ENCODE measurements around the gene IGSF8.

The IGSF8 gene

GRCh38 chr1:160121388-160121787 lies 23.0 kb upstream of the IGSF8 start:
- Histone ChIP-seq H3K27ac (ENCODE audit: extremely low read depth, low read depth, low read length) (no peak overlapping the region), H3K4me1 (ENCODE audit: control insufficient read depth, insufficient read depth, low read length) (no peaks in the 10 kb centered on the region), H3K4me3 (ENCODE audit: low read depth, low read length) (no peak overlapping the region), H3K36me3 (ENCODE audit: control insufficient read depth in 2 of 2, insufficient read depth in 1 of 2, low read length in 2 of 2) (no peaks in the 10 kb centered on the region), H3K9me3 (ENCODE audit: control insufficient read depth, insufficient read depth, low read depth, low read length) (no peaks in the 10 kb centered on the region)
- POLR2A ChIA-PET = no interaction called here
- CTCF ChIA-PET = interaction anchor here (0.6 to 0.8 kb wide), 2 partner anchors 20 to 60 kb away, joined by 3 to 5 read pairs; no protein-coding TSS in a partner anchor
- TF ChIP-seq ZNF10 (tag by site-specific recombination; IDR thresholded peaks at IDR 0.05) = no peak
- TF ChIP-seq PRDM4 (tag by site-specific recombination; IDR thresholded peaks at IDR 0.05) = no peak
- TF ChIP-seq ZNF433 (tag by site-specific recombination; IDR thresholded peaks at IDR 0.05; ENCODE audit: low read depth) = no peak
- no peak for TF ChIP-seq ZBTB44 (tag by site-specific recombination; IDR thresholded peaks at IDR 0.05)
- TF ChIP-seq ZNF157 (tag by site-specific recombination; IDR thresholded peaks at IDR 0.05) = no peak
- no peak for TF ChIP-seq ZNF645 (tag by site-specific recombination; IDR thresholded peaks at IDR 0.05)
- no peak for TF ChIP-seq PRDM10 (tag by site-specific recombination; IDR thresholded peaks at IDR 0.05)
- no peak for TF ChIP-seq ZNF830 (tag by site-specific recombination; IDR thresholded peaks at IDR 0.05; ENCODE audit: low read depth)
- no peak for TF ChIP-seq TSHZ1 (tag by site-specific recombination; IDR thresholded peaks at IDR 0.05; ENCODE audit: borderline replicate concordance)
- TF ChIP-seq PRDM1 (tag by site-specific recombination; IDR thresholded peaks at IDR 0.05) = no peak
- TF ChIP-seq ZNF677 (tag by site-specific recombination; IDR thresholded peaks at IDR 0.05) = no peak
- no peak for TF ChIP-seq ZNF600 (tag by site-specific recombination; IDR thresholded peaks at IDR 0.05)
- TF ChIP-seq ZBTB49 (tag by site-specific recombination; IDR thresholded peaks at IDR 0.05; ENCODE audit: low read depth) = no peak
- TF ChIP-seq ZSCAN30 (tag by site-specific recombination; IDR thresholded peaks at IDR 0.05) = no peak
